ENCODE data around the gene OPN4. TPM values are rescaled to one million over a fixed set of nuclear protein-coding genes. Genes with fewer than 3 reads are reported as not detected.

OPN4 gene
- total and polyA plus RNA-seq, 9 of the 15 experiments (the other 6 are each of a cell fraction or from before 2014, with no cell fraction given), result not detected

DNA sequence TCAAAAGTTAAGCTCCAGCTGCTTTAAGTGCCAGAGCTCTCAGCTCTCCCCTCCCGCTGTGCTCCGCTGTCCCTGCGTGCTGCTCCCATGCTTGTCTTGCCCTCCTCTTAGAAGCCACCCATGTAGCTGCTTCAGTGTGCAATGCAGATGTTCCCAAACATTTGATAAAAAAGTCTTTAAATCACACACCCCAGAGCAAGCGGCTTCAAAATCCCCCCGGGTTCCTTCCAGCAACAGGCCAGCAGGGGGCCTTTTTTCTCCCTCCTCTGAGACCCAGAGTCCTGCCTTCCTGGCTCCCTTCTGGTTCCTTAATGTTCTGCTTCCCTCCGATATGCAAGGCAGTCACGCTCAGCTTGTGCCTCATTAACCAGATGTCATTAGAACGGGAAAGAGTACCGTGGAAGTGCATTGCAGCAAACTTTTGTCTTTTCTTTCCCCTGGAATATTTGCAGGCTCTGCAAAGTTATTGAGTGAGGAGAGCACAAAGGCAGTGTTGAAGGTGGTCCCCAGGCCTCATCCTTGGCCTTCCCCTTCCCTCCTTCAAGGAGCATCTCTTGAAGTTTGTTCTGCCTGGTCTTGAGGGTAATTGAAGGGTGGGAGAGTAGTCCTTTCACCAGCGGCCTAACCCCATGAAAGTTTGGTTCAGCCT, 39.5 kb downstream of the OPN4 start (continued):
- TF ChIP-seq, protein P1, sequence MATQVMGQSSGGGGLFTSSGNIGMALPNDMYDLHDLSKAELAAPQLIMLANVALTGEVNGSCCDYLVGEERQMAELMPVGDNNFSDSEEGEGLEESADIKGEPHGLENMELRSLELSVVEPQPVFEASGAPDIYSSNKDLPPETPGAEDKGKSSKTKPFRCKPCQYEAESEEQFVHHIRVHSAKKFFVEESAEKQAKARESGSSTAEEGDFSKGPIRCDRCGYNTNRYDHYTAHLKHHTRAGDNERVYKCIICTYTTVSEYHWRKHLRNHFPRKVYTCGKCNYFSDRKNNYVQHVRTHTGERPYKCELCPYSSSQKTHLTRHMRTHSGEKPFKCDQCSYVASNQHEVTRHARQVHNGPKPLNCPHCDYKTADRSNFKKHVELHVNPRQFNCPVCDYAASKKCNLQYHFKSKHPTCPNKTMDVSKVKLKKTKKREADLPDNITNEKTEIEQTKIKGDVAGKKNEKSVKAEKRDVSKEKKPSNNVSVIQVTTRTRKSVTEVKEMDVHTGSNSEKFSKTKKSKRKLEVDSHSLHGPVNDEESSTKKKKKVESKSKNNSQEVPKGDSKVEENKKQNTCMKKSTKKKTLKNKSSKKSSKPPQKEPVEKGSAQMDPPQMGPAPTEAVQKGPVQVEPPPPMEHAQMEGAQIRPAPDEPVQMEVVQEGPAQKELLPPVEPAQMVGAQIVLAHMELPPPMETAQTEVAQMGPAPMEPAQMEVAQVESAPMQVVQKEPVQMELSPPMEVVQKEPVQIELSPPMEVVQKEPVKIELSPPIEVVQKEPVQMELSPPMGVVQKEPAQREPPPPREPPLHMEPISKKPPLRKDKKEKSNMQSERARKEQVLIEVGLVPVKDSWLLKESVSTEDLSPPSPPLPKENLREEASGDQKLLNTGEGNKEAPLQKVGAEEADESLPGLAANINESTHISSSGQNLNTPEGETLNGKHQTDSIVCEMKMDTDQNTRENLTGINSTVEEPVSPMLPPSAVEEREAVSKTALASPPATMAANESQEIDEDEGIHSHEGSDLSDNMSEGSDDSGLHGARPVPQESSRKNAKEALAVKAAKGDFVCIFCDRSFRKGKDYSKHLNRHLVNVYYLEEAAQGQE (IDR thresholded peaks at IDR 0.05; ENCODE audit: borderline replicate concordance), result peak; percentile 47; the same call in 1 of the 2 replicates
- TF ChIP-seq, protein P1 (CRISPR knock-in tag; IDR thresholded peaks at IDR 0.05; ENCODE audit: low read depth), result no peak
- TF ChIP-seq, protein P2, sequence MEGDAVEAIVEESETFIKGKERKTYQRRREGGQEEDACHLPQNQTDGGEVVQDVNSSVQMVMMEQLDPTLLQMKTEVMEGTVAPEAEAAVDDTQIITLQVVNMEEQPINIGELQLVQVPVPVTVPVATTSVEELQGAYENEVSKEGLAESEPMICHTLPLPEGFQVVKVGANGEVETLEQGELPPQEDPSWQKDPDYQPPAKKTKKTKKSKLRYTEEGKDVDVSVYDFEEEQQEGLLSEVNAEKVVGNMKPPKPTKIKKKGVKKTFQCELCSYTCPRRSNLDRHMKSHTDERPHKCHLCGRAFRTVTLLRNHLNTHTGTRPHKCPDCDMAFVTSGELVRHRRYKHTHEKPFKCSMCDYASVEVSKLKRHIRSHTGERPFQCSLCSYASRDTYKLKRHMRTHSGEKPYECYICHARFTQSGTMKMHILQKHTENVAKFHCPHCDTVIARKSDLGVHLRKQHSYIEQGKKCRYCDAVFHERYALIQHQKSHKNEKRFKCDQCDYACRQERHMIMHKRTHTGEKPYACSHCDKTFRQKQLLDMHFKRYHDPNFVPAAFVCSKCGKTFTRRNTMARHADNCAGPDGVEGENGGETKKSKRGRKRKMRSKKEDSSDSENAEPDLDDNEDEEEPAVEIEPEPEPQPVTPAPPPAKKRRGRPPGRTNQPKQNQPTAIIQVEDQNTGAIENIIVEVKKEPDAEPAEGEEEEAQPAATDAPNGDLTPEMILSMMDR (IDR thresholded peaks at IDR 0.05 in 2 of 3, conservative IDR thresholded peaks at IDR 0.05 in 1 of 3; ENCODE audit: insufficient read depth in 2 of 3, low read depth in 1 of 3, low read length in 3 of 3), result peak; percentile 68 to 76 (median 76)
- TF ChIP-seq HLTF (IDR thresholded peaks at IDR 0.05), result no peak
- no peak for TF ChIP-seq SMARCA5 (IDR thresholded peaks at IDR 0.05)
- TF ChIP-seq ZNF644 (tag; IDR thresholded peaks at IDR 0.05; ENCODE audit: low read depth), result no peak
- TF ChIP-seq, protein P3, sequence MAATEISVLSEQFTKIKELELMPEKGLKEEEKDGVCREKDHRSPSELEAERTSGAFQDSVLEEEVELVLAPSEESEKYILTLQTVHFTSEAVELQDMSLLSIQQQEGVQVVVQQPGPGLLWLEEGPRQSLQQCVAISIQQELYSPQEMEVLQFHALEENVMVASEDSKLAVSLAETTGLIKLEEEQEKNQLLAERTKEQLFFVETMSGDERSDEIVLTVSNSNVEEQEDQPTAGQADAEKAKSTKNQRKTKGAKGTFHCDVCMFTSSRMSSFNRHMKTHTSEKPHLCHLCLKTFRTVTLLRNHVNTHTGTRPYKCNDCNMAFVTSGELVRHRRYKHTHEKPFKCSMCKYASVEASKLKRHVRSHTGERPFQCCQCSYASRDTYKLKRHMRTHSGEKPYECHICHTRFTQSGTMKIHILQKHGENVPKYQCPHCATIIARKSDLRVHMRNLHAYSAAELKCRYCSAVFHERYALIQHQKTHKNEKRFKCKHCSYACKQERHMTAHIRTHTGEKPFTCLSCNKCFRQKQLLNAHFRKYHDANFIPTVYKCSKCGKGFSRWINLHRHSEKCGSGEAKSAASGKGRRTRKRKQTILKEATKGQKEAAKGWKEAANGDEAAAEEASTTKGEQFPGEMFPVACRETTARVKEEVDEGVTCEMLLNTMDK (IDR thresholded peaks at IDR 0.05; ENCODE audit: borderline replicate concordance, insufficient read depth, low read depth, low read length, poor library complexity, severe bottlenecking), result peak; percentile 25
- TF ChIP-seq CXXC5 (CRISPR knock-in tag; IDR thresholded peaks at IDR 0.05), result no peak
- TF ChIP-seq SMARCE1 (IDR thresholded peaks at IDR 0.05), result no peak
